BJ (cell line): ENCODE data around the gene EHD1. TPM values are rescaled to one million over a fixed set of nuclear protein-coding genes. Genes with fewer than 3 reads are reported as not detected.

Experiments
- CTCF ChIA-PET: fragments of 350-600 bp; formaldehyde crosslinking; extraction: SDS; loops from one replicate; lab custom pipeline; 2021; ENCODE audit warnings: antibody characterized with exemption, inconsistent platforms; lab: Yijun Ruan, JAX
- POLR2A ChIA-PET: fragments of 300-600 bp; sonication (Branson Sonifier 250); formaldehyde crosslinking; extraction: SDS; loops from one replicate; lab custom pipeline; 2021; ENCODE audit warnings: antibody characterized with exemption; lab: Charles Lee
- DNase-seq: peaks from one replicate; pipeline ENCODE4 v3.0.0-alpha.2; 2011; ENCODE audit warnings: low read depth
- H3K27me3 ChIP-seq: 2 replicates; pipeline ENCODE4 v1.6.0; 2011; ENCODE audit warnings: low read length; ENCODE audit not compliant: control insufficient read depth, insufficient read depth
- H3K36me3 ChIP-seq: 2 replicates; pipeline ENCODE4 v1.5.1; 2011; ENCODE audit warnings: low read length; ENCODE audit not compliant: control insufficient read depth, insufficient read depth
- H3K4me3 ChIP-seq: 2 replicates; pipeline ENCODE4 v1.5.1; 2011; ENCODE audit warnings: low read depth, mild to moderate bottlenecking, control low read depth, low read length
- polyA plus RNA-seq: library from polyadenylated mRNA; depleted of rRNA; stranded (reverse); fragments of >200 nt; gene quantifications from 2 replicates; pipeline ENCODE4 v1.2.3, GENCODE V29; 2011
- TF ChIP-seq, protein P1 (sequence below): IDR thresholded peaks from 2 replicates; pipeline ENCODE4 v1.5.1; 2011; ENCODE audit warnings: low read depth, mild to moderate bottlenecking, control low read depth, inconsistent platforms, low read length, moderate library complexity; ENCODE audit not compliant: insufficient read depth

The EHD1 gene
- polyA plus RNA-seq, 1 experiment: 191 TPM

GRCh38 chr11:64915376-64915887 is 37.0 kb upstream of the EHD1 start:
- peak overlapping the region; percentile 69 for H3K4me3 ChIP-seq
- ChIA-PET POLR2A (no interaction called here), CTCF (interaction anchor here (0.6 to 2.8 kb wide), 6 partner anchors 20 to 202 kb away, joined by 3 to 8 read pairs (median 4); partner anchors contain the start of genes ARL2 and ZNHIT2)

GRCh38 chr11:64914123-64914522 is 35.7 kb upstream of the EHD1 start:
- Histone ChIP-seq H3K27me3 (no peaks in the 10 kb centered on the region), H3K36me3 (peaks cover 40% of the 10 kb centered on the region), H3K4me3 (no peak overlapping the region)
- CTCF ChIA-PET: no interaction called here
- TF ChIP-seq, protein P1, sequence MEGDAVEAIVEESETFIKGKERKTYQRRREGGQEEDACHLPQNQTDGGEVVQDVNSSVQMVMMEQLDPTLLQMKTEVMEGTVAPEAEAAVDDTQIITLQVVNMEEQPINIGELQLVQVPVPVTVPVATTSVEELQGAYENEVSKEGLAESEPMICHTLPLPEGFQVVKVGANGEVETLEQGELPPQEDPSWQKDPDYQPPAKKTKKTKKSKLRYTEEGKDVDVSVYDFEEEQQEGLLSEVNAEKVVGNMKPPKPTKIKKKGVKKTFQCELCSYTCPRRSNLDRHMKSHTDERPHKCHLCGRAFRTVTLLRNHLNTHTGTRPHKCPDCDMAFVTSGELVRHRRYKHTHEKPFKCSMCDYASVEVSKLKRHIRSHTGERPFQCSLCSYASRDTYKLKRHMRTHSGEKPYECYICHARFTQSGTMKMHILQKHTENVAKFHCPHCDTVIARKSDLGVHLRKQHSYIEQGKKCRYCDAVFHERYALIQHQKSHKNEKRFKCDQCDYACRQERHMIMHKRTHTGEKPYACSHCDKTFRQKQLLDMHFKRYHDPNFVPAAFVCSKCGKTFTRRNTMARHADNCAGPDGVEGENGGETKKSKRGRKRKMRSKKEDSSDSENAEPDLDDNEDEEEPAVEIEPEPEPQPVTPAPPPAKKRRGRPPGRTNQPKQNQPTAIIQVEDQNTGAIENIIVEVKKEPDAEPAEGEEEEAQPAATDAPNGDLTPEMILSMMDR: no peak
- POLR2A ChIA-PET: no interaction called here
- DNase-seq: no peak

More at GRCh38 chr11:64915376-64915887, 37.0 kb upstream of the EHD1 start:
- Histone ChIP-seq H3K36me3 (peaks cover 32% of the 10 kb centered on the region), H3K27me3 (no peaks in the 10 kb centered on the region)
- TF ChIP-seq, protein P1: no peak
- DNase-seq: no peak

DNA sequence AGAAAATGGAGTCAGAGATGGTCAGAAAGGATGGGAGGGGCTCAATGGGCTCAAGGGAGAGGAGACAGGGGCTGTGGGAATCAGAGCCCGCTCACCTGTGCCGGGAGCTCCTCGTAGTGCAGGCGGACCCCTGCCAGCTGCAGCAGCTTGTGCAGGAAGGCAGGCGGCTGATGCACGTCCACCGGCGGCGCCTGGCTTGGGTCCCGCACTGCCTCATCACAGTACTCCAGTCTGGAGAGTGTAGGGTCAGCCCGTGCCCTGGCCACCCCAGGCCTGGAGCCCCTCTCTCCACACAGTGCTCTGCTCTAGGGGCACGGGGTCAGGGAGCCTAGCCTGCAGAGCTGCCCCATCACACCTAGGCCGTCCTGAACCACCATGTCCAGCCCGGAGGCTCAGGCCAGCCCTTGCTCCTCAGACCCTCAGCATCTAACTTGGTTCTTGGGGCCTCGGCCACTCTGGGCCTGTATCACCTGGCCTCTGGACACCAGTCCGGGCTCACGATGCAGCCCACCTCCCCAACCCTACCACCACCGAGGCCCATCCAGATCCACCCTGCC is 34.8 kb upstream of the EHD1 start:
- Histone ChIP-seq H3K4me3 (no peak overlapping the region), H3K27me3 (no peaks in the 10 kb centered on the region), H3K36me3 (peaks cover 46% of the 10 kb centered on the region)
- POLR2A ChIA-PET: no interaction called here
- TF ChIP-seq, protein P1: no peak
- DNase-seq: no peak
- CTCF ChIA-PET: interaction anchor here (0.9 to 1.5 kb wide), 2 partner anchors 20 to 36 kb away, joined by 3 to 5 read pairs; no protein-coding TSS in a partner anchor

GRCh38 chr11:64911689-64912088 is 33.3 kb upstream of the EHD1 start:
- ChIA-PET POLR2A (no interaction called here), CTCF (interaction anchor here (0.5 to 1.6 kb wide), 5 partner anchors 21 to 557 kb away, joined by 3 to 4 read pairs (median 3); no protein-coding TSS in a partner anchor)
- peaks cover 55% of the 10 kb centered on the region for H3K36me3 ChIP-seq
- H3K4me3 ChIP-seq: no peak overlapping the region
- DNase-seq: no peak
- TF ChIP-seq, protein P1: no peak
- no peaks in the 10 kb centered on the region for H3K27me3 ChIP-seq

- H3K36me3 ChIP-seq: peaks cover 60% of the 10 kb centered on the region
- CTCF ChIA-PET: interaction anchor here (0.8 to 1.6 kb wide), 3 partner anchors 20 to 65 kb away, joined by 3 to 4 read pairs (median 3); no protein-coding TSS in a partner anchor
Measured at GRCh38 chr11:64911142-64911541, 32.7 kb upstream of the EHD1 start.

More at GRCh38 chr11:64911142-64911541, 32.7 kb upstream of the EHD1 start:
- no peak for DNase-seq
- POLR2A ChIA-PET: no interaction called here
- H3K4me3 ChIP-seq: no peak overlapping the region
- H3K27me3 ChIP-seq: no peaks in the 10 kb centered on the region
- TF ChIP-seq, protein P1: no peak
